ENCODE measurements around the gene FEZ2.

Gene FEZ2

GRCh38 chr2:36560726-36561125, 37.2 kb downstream of the FEZ2 start:
- no peak for DNase-seq

DNA sequence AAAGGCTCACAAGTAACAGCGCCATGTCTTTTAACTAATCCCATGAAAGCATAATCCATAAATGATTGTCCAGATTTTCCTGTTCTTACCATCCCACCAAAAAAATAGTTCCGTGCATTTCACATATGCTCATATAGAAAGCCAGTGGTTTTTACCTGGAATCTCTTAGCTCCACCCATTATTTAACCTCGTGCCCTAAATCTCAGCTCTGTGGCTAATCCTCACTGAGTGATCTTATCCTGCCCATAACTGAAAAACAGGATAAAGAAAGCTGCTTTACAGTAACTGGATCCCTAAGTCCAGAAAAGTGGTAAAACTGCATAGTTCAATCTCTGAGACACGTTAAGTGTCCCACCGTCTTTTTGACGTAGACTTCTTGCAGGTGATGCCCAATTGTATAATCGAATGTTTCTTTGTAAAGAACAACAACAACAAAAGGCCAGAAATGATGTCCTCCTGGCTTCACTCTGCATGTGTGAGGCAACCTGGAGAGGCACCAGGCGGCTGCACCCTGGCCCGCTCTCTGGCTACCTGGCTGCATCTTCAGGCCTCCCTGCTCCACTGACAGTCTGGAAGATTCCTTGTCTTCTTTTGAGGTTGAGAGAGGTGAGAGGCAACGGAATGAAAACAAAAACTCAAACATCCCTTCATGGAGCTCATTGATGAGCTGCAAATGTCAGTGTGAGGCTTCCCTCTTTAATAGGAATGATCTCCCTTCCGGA, 38.6 kb downstream of the FEZ2 start:
- no peak for DNase-seq

DNA sequence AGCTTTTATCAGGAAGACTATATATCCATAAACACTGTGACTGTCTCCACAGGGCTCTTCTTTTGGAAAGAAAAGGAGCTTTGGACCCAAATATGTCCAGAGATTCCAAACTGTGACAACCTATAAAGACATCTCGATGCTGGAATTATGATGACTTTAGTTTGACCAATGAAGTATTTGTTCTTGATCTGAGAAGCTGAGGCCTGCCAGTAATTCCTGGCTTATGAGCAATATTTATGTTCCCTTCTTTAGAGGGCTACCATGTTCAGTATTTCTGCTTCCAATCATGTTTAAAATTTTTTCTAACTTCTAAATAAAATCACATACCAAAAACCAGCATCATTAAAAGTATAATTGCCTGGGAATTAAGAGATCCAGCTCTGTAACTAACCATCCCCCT, 41.1 kb downstream of the FEZ2 start:
- DNase-seq, result no peak

DNA sequence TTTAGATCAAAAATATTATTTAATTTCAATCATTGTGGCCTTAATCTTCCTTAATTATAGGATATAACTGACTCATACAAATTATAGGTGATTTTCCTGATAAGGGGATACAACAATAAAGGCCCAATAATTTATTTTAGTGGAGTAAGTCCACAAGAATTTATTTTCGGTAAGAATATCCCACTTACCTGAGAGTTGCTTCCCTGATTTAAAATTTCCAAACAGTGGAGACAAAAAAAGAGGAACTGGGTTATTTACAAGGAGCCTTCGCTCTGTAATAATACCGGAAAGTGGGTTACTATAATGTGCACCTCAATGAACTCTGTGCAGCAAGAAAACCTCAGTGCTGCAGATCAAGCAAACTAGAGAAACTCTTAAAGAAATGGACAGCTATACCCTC, 42.2 kb downstream of the FEZ2 start:
- DNase-seq, result no peak

DNA sequence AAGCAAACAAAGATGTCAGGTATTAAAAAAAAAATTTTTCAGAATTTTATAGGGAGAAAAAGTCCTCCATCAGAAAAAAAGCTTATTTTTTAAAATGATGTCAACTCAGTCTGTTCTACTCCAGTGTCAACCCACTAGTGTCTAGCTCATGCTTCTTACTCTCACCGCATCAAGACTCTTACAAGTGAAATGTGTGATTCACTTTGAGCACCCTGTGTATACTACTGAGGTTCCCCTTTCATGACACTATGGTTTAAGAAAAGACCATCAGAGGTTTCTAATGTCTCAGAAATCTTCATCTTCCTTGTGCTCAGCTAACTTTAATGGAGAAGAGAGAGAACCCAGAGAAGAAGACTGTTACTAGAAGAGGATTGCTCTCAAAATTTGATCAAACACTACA, 43.4 kb downstream of the FEZ2 start:
- no peak for DNase-seq

DNA sequence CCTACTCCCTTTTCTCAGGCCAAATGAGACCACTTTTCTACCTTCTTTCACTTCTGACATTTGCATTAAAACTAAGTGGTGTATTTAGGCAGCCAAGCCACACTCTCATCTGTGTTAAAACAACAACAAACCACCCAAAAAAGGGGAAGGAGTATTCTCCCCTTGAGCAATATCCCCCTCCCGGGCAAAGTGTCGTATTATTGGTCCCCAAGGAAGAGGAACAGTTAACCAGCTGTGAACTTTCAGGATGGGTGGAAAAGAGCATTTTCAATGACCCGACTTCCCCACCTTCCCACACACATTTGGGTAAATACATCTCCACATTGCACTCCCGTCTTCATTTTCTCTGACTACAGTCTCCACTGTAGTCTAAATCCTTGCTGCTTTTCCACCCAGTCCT, 44.3 kb downstream of the FEZ2 start:
- DNase-seq, result no peak

- no peak for DNase-seq
Observed at GRCh38 chr2:36550006-36550405, 48.0 kb downstream of the FEZ2 start.

DNA sequence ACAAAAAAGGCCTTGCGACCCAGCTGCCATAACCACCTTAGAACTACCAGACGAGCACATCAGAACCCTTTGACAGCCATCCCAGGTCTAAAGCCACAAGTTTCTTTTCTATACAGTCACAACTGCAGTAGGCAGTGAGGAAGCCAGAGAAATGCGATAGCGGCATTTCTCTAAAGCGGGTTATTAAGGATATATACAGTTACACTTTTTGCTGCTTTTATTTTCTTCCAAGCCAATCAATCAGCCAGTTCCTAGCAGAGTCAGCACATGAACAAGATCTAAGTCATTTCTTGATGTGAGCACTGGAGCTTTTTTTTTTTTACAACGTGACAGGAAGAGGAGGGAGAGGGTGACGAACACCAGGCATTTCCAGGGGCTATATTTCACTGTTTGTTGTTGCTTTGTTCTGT, 48.8 kb downstream of the FEZ2 start:
- no peak for DNase-seq

DNA sequence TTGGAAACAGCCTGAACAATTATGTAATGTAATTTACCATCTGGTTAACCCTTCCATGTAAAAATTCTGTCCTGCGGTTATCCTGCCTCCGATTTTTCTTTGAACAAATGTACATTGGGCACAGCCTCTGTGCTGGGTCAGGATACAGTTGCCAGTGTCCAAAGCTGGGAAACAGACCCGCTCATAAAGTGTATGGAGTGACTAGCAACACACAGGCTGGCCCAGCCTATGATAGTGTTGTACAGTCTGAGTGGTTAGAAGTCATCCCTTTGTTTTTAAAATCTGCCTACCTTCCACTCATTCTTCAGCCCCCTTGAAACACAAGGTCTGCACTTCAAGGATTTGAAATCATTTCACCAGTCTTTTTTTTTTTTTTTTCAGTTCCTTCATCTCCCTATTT, 50.1 kb downstream of the FEZ2 start:
- DNase-seq, result no peak

DNA sequence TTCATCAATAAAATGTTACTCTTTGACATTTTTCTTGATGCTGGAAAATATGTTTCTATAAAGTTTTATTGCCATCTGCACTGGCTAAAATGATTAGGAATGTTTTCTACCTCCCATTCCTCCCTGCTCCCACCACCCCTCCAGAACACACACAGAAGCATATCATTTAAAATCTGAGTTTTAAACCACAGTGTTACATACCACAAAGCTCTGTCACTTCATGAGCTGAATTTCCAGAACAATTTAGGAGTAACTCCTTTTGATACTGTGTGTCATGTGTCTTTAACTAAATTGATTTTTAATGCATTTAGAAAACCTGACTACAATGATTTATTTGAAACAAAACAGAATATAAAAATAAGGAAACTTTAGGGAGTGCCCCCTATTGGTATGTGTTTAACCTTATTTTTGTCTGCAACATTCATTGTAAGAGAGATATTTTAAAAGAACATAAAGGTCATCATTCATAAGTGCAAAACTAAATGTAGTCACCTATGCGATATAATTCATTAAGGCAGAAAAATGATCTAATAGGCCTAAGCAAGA, 52.0 kb downstream of the FEZ2 start:
- no peak for DNase-seq

GRCh38 chr2:36544638-36545338, 53.2 kb downstream of the FEZ2 start:
- no peak for DNase-seq

- no peak for DNase-seq
Observed at GRCh38 chr2:36541891-36542595, 55.9 kb downstream of the FEZ2 start.

DNA sequence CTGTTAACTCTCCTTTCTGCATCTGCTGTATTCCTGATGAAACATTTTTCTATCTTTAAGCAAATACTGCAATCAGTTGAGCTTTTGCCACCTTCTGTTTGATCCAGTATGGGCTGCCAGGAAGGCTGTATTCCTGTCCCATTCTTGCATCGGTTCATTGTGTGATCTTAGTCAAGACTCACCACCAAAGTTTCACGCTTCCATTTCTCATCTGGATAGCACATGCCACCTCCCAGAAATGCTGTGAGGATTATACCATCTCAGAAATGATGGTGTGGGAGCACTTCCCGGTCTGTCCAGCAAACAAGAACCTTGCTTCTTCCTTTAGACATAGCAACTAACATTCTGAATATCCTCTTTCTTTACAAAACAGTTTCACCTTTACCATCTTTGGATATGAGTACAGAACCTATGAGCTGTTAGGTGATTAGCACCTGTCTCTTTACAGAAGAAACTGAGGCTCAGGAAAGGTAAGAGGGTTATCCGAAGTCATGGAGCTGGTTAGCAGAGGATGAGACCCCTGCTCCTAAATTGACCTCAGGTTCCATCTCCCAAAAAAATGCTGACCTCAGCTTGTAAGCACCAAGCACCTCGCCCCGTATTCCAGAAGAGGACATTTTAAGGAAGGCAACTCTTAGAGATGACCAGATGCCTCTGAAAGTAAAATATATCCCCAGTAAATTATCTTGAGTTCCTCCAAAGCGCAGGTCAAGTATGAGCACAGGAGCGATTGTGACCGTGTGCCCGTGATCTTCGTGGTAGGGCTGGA, 56.8 kb downstream of the FEZ2 start:
- DNase-seq, result no peak

DNA sequence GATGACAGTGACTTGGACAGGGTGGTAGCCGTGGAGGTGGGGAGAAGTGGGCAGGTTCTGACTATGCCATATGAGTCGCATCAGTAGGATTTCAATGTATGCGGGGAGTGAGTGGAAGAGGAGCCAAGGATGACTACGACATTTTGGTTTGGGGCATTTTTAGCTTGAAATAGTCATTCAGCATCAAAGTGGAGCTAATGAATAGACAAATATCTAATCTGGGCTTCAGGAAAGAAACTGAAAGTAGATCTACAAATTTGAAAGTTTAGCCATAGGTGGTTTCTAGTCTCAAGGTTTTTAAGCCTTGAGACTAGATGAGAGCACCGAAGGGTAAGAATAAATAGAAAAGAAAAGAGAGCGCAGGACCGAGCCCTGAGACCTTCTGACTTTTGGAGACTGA, 58.3 kb downstream of the FEZ2 start:
- DNase-seq, result no peak

DNA sequence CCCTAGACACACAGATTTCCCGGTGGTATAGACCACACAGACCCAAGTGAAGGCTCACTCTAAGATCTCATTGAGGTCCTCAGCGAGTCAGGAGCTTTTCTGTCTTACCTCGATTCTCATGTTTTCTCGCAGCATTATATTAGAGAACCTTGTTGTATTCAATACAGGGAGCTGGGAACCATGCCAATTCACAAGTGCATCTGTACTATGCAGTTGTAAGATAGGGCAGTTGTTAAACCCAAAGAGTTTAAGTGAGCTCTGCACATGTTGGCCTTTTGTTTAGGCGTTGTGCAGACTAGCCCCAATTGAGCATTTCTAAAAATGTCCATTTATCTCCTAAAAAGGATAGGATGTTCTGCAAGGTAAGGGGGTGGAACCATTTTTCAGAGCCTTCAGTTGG, 59.6 kb downstream of the FEZ2 start:
- DNase-seq, result no peak

DNA sequence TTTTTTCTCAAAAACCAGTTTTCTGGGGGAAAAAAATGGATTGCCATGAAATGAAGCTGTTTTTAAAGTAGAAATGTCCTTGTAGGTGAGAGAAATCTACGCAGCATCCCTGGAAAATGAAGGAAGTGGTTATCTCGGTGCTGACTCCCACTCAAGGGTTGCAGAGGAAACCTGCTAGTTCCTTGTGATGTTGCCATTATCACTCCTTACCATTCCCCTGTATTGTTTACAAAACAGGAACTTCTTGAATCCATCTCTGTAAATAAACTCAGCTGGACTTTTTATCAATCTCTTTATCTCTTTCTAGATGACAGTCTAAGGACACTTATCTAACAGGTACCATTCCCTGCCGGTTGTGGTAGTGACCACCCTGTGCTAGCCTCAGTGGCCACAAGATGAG, 61.2 kb downstream of the FEZ2 start:
- no peak for DNase-seq

DNA sequence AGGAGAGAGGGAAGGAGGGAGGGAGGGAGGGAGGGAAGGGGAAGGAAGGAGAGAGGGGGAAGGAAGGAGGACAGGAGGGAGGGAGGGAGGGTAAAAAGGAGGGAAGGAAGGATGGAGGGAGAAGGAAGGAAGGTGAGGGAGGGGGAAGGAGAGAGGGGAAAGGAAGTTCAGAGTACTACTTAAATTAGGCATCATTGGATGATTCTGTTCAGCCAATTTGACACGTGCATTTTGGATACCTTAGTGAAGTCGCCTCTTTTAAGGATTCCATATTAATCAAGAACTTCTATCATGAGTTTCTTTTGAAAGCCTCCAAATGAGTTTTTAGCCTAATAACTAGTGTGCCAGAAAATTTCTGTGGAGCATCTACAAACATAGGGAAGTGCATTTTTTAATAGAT, 62.9 kb downstream of the FEZ2 start:
- no peak for DNase-seq

DNA sequence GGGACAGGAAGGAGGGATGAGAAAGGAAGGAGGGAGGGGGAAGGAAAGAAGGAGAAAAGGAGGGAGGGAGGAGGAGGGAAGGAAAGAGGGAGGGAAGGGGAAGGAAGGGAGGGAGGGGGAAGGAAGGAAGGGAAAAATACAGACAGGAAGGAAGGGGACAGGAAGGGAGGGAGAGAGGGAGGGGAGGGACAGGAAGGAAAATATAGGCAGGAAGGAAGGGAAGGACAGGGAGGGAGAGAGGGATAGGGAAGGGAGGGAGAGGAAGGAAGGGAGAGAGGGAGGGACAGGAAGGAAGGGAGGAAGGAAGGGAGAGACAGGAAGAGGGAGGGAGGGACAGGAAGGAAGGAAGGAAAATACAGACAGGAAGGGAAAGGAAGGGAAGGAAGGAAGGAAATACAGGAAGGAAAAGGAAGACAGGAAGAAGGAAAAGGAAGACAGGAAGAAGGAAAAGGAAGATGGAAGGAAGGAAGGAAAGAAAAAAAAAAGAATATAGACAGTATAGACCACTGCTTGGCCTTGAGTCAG, 63.6 kb downstream of the FEZ2 start:
- no peak for DNase-seq

DNA sequence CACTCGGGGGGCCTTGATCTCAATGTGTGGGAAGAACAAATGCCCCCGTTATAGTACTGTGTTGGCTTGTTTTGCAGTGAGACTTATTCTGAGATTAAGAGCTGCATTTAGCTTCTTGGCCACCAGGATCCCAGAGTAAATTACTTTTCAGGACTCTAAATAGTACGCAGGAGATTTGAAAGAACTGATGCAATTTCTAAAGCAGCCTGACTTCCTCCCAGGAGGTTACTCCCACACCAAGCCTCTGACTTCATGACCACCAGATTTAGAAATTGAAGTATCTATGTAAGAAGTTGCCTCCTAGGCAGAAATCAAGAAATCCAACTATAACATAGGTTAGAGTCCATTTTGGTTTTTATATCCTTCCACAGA, 67.0 kb downstream of the FEZ2 start:
- DNase-seq, result no peak

DNA sequence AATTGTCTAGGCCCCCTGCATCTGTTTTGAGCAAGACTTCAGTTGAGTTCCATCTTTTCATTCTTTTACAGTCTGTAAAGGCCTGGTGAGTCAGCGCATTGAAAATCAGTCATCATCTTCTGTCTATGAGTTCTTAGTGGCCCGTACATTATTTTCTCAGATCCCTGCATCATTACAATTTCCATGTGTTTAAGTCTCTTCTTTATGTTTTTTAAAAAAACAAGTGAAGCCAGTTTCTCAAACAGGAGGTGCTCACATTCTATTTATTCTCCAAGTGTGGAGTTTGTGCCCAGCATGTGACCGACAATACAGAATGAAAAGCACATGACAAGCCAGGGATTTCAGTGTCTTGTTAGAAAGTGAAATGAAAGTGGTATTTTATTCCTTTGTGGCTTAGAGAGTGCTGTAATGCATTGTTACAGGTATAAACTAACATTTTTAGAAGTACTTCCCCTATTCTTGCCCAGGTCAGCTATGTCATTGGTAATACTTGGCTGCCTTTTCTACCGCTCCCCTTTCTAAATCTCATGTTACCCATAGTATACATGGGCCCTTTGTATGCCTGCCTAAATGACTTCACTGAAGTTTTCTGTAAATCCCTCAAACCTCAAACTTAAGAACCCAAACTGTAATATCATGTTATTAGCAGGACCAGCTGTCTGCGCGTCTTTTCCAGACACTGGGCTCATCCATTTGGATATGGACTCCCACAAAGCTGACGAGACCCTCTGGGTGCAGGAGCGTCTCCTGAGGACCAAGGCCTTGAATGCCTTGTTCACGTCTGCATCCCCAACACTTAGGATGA, 67.6 kb downstream of the FEZ2 start:
- no peak for DNase-seq

GRCh38 chr2:36528766-36529392, 69.1 kb downstream of the FEZ2 start:
- DNase-seq, result no peak

GRCh38 chr2:36528274-36528673, 69.7 kb downstream of the FEZ2 start:
- DNase-seq, result no peak

All from activated CD8-positive, alpha-beta memory T cell treated with anti-CD3 and anti-CD28 coated beads, Interleukin-2, amount 50 U/mL, for 48 hours (primary cell).